ENCODE data around the gene COL5A1. TPM values are rescaled to one million over a fixed set of nuclear protein-coding genes. Genes with fewer than 3 reads are reported as not detected.

COL5A1 gene
- total and polyA plus RNA-seq, 2 experiments from 2014 or later, result 2.5 to 13.1 TPM

DNA sequence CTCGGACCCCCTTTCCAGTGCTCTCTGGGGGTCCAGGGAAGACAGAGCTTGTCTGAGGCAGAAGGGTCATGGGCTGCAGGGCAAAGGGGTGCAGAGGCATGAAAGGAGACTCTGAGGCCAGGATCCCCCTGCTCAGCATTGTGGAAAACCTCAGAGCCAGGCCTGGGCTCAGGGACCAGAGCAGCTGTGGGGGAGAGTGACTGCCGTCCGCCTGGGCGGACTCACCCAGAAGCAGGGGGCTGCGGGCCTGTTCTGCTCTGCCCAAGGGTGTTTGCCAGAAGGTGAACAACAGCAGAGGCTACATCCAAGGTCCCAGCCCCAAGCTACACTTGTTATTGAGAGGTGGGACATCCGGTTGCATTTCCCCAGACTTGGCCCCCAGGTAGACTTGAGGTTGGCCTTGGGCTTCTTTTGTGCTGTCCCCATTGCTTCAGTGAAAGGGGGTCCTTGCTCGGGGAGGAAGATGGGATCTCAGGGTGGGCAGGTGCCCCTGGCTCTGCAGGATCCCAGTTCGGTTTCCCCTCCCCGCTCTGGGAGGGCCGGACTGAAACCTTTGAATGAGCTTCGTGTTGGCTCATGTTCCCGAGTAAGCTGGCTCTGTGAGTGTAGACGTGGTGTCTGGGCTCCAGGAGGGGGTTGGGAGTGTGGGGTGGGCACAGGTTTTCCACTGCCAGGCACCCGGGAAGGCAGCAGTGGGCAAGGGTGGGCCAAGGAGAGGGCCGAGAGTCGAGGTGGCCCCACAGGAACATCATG is 92.1 kb downstream of the COL5A1 start:
- Histone ChIP-seq H3K27me3 (ENCODE audit: insufficient read depth) (no peaks in the 10 kb centered on the region), H2AFZ (no peak overlapping the region), H3K4me1 (ENCODE audit: insufficient read depth) (no peaks in the 10 kb centered on the region), H3K27ac (ENCODE audit: low read depth) (no peak overlapping the region), H3K9me2 (ENCODE audit: insufficient read depth) (no peaks in the 10 kb centered on the region), H3K4me3 (no peak overlapping the region), H3F3A (replicated peaks; ENCODE audit: low read depth) (no peaks in the 10 kb centered on the region), H4K20me1 (replicated peaks; ENCODE audit: insufficient read depth) (no peaks in the 10 kb centered on the region), H3K4me2 (no peak overlapping the region), H3K79me2 (replicated peaks; ENCODE audit: insufficient read depth) (no peaks in the 10 kb centered on the region), H3K36me3 (ENCODE audit: insufficient read depth) (no peaks in the 10 kb centered on the region; the same call in 1 of the 2 replicates)
- Mint-ChIP-seq H3K27ac (no peak overlapping the region), H3K9me3 (peaks cover 8% of the 10 kb centered on the region; the same call in 2 of the 3 replicates), H3K4me3 (no peak overlapping the region), H3K27me3 (ENCODE audit: insufficient read depth, low read depth, poor library complexity) (peaks cover 5% of the 10 kb centered on the region), H3K4me1 (no peaks in the 10 kb centered on the region), H3K36me3 (ENCODE audit: low read depth) (peaks cover 6% of the 10 kb centered on the region; the same call in 2 of the 3 replicates)
- ATAC-seq (no peak), DNase-seq (ENCODE audit: low spot score) (no peak)
- no peak for TF ChIP-seq CREB1 (CRISPR knock-in tag; IDR thresholded peaks at IDR 0.05; ENCODE audit: low read depth)
- no peak for TF ChIP-seq ZNF331 (CRISPR knock-in tag; IDR thresholded peaks at IDR 0.05; ENCODE audit: low read depth)
- TF ChIP-seq EZH2phosphoT487 (IDR thresholded peaks at IDR 0.05; ENCODE audit: unreplicated experiment), result no peak
- TF ChIP-seq POLR2AphosphoS5 (IDR thresholded peaks at IDR 0.05; ENCODE audit: low read depth), result no peak
- TF ChIP-seq STAT1 (IDR thresholded peaks at IDR 0.05; ENCODE audit: unreplicated experiment), result no peak
- TF ChIP-seq EZH2 (IDR thresholded peaks at IDR 0.05; ENCODE audit: low read depth, unreplicated experiment), result no peak
- no peak for TF ChIP-seq JUNB (IDR thresholded peaks at IDR 0.05; ENCODE audit: unreplicated experiment)
- TF ChIP-seq, protein P1, sequence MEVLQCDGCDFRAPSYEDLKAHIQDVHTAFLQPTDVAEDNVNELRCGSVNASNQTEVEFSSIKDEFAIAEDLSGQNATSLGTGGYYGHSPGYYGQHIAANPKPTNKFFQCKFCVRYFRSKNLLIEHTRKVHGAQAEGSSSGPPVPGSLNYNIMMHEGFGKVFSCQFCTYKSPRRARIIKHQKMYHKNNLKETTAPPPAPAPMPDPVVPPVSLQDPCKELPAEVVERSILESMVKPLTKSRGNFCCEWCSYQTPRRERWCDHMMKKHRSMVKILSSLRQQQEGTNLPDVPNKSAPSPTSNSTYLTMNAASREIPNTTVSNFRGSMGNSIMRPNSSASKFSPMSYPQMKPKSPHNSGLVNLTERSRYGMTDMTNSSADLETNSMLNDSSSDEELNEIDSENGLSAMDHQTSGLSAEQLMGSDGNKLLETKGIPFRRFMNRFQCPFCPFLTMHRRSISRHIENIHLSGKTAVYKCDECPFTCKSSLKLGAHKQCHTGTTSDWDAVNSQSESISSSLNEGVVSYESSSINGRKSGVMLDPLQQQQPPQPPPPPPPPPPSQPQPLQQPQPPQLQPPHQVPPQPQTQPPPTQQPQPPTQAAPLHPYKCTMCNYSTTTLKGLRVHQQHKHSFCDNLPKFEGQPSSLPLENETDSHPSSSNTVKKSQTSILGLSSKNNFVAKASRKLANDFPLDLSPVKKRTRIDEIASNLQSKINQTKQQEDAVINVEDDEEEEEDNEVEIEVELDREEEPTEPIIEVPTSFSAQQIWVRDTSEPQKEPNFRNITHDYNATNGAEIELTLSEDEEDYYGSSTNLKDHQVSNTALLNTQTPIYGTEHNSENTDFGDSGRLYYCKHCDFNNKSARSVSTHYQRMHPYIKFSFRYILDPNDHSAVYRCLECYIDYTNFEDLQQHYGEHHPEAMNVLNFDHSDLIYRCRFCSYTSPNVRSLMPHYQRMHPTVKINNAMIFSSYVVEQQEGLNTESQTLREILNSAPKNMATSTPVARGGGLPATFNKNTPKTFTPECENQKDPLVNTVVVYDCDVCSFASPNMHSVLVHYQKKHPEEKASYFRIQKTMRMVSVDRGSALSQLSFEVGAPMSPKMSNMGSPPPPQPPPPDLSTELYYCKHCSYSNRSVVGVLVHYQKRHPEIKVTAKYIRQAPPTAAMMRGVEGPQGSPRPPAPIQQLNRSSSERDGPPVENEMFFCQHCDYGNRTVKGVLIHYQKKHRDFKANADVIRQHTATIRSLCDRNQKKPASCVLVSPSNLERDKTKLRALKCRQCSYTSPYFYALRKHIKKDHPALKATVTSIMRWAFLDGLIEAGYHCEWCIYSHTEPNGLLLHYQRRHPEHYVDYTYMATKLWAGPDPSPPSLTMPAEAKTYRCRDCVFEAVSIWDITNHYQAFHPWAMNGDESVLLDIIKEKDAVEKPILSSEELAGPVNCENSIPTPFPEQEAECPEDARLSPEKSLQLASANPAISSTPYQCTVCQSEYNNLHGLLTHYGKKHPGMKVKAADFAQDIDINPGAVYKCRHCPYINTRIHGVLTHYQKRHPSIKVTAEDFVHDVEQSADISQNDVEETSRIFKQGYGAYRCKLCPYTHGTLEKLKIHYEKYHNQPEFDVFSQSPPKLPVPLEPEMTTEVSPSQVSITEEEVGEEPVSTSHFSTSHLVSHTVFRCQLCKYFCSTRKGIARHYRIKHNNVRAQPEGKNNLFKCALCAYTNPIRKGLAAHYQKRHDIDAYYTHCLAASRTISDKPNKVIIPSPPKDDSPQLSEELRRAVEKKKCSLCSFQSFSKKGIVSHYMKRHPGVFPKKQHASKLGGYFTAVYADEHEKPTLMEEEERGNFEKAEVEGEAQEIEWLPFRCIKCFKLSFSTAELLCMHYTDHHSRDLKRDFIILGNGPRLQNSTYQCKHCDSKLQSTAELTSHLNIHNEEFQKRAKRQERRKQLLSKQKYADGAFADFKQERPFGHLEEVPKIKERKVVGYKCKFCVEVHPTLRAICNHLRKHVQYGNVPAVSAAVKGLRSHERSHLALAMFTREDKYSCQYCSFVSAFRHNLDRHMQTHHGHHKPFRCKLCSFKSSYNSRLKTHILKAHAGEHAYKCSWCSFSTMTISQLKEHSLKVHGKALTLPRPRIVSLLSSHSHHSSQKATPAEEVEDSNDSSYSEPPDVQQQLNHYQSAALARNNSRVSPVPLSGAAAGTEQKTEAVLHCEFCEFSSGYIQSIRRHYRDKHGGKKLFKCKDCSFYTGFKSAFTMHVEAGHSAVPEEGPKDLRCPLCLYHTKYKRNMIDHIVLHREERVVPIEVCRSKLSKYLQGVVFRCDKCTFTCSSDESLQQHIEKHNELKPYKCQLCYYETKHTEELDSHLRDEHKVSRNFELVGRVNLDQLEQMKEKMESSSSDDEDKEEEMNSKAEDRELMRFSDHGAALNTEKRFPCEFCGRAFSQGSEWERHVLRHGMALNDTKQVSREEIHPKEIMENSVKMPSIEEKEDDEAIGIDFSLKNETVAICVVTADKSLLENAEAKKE (CRISPR knock-in tag; IDR thresholded peaks at IDR 0.05), result no peak
- no peak for TF ChIP-seq NANOG (IDR thresholded peaks at IDR 0.05; ENCODE audit: borderline replicate concordance)
- TF ChIP-seq CTCF (conservative IDR thresholded peaks at IDR 0.05; ENCODE audit: low read depth in 2 of 2), result no peak
- TF ChIP-seq, protein P2, sequence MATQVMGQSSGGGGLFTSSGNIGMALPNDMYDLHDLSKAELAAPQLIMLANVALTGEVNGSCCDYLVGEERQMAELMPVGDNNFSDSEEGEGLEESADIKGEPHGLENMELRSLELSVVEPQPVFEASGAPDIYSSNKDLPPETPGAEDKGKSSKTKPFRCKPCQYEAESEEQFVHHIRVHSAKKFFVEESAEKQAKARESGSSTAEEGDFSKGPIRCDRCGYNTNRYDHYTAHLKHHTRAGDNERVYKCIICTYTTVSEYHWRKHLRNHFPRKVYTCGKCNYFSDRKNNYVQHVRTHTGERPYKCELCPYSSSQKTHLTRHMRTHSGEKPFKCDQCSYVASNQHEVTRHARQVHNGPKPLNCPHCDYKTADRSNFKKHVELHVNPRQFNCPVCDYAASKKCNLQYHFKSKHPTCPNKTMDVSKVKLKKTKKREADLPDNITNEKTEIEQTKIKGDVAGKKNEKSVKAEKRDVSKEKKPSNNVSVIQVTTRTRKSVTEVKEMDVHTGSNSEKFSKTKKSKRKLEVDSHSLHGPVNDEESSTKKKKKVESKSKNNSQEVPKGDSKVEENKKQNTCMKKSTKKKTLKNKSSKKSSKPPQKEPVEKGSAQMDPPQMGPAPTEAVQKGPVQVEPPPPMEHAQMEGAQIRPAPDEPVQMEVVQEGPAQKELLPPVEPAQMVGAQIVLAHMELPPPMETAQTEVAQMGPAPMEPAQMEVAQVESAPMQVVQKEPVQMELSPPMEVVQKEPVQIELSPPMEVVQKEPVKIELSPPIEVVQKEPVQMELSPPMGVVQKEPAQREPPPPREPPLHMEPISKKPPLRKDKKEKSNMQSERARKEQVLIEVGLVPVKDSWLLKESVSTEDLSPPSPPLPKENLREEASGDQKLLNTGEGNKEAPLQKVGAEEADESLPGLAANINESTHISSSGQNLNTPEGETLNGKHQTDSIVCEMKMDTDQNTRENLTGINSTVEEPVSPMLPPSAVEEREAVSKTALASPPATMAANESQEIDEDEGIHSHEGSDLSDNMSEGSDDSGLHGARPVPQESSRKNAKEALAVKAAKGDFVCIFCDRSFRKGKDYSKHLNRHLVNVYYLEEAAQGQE (IDR thresholded peaks at IDR 0.05; ENCODE audit: unreplicated experiment), result no peak
- no peak for TF ChIP-seq ZNF114 (CRISPR knock-in tag; IDR thresholded peaks at IDR 0.05)
- TF ChIP-seq, protein P3, sequence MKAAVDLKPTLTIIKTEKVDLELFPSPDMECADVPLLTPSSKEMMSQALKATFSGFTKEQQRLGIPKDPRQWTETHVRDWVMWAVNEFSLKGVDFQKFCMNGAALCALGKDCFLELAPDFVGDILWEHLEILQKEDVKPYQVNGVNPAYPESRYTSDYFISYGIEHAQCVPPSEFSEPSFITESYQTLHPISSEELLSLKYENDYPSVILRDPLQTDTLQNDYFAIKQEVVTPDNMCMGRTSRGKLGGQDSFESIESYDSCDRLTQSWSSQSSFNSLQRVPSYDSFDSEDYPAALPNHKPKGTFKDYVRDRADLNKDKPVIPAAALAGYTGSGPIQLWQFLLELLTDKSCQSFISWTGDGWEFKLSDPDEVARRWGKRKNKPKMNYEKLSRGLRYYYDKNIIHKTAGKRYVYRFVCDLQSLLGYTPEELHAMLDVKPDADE (IDR thresholded peaks at IDR 0.05), result no peak

Measured in GM23338 (cell line).